ENCODE results near the gene LAMTOR2.
"Not testable (repeated sequence)": the region's sequence is repeated elsewhere in the genome, so short reads cannot be mapped to it uniquely, and the experiment has no call there.

LAMTOR2 gene

DNA sequence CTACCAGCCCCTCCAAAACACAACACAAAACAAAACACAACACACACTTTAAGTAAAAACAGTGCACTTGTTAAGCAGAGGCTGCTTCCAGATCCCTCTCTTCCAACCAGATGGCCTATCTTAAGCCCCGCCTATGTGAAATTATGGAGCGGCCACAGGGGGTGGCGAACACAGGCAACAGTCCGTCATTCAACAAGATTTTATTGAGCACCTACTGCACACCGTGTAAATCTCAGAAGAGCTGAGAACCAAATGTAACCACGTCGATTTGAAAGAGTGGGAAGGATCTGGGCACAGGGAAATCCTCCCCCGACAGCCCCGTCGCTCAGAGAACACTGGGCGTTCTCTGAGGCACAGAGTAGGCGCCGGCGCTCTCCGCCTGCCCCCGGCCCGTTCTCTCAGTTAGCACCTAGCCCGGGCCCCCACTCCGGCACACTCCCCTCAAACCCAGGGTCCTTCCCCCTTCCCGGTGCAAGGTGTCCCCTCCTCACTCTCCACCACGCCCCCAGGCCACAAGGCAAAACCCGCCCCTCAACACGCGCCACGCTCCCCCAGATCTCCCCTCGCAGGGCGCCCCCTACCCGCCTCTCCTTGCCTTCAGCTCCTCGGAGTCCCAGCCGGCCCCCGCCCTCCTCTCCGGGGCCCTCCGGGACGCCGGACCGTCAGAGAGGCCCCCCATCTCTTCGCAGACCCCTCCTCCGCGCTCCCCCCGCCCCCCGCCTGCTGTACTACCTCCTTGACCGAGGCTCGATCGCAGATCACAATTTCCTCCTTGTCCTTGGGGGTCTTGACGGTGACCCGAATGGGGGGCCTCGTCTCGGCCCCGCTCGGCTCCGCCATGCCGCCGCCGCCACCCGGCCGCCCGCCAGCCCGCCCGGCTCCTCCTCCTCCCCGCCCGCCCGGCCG lies 1.5 kb upstream of the LAMTOR2 start:
- DNase-seq = peak; percentile 45 to 53

DNA sequence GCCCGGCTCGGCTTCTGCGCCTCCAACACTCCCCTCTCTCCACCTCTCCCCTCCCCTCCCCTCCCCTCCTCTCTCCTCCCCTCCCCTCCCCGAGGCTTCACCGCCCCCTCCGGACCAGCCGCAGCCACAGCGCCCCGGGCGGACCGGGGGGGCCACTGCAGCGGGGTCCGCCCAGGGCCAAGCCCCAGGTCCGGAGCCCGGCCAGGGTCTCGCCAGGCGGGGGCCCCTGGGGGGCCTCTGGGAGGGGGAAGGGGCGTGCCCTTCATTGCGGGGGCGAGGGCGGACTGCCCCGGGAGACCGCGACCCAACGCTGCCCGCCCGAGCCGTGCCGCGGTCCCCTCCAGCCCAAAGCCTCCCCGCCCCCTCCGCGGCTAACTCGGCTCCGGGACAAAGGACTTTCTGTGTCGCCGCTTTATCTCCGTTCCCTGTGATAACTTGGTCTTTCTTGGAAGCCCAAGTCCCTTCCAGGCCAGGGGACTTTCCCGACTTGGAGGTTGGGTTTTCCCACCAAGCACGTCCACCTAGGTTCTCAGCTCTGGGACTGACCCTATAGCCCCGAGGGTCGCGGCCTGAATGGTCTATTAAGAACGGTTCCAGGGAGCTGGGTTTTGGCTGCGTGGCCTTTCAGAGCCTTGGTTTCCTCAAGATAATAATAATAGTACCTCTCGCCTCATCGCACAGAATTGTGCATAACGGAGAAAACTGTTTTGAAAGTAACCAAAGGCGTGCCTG lies 648 bp upstream of the LAMTOR2 start, which contains the start of gene UBQLN4:
Gene UBQLN4 (minus strand): TSS at position 31 of the 732 bp plus-strand sequence. CDS start 97 bp downstream, outside the sequence.
- peak; percentile 79 to 81 for DNase-seq

- peak in 1 of 2 donors; percentile 51 for DNase-seq
Observed at GRCh38 chr1:156055281-156056048, 883 bp downstream of the LAMTOR2 start.

- DNase-seq = no peak
Observed at GRCh38 chr1:156056326-156056849, 1.8 kb downstream of the LAMTOR2 start.

- no peak for DNase-seq
Observed at GRCh38 chr1:156060937-156061636, 6.5 kb downstream of the LAMTOR2 start, which contains the start of gene RAB25. RAB25 (plus strand) TSS chr1:156061160; CDS start chr1:156061401, 241 bp downstream.

DNA sequence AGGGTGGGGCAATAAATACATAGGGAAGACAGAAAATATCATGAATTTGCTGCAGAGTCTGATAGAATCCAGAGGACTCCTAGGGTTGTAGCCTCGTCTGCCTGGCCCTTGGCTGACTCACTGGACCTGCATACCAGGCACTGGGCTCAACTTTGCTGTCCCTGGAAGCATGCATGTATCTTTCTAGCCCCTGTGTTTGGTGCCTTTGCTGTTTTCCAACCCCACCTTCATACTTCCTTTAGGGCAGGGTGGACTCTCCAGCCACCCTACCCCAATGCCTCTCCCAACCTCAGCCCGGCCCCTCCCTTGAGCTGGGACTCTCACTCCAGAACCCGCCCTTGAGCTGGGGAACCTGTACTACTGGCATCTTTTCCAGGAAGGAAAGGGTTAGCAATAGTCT lies 7.6 kb downstream of the LAMTOR2 start:
- no peak for DNase-seq

GRCh38 chr1:156063997-156064285 lies 9.4 kb downstream of the LAMTOR2 start:
- no peak for DNase-seq

DNA sequence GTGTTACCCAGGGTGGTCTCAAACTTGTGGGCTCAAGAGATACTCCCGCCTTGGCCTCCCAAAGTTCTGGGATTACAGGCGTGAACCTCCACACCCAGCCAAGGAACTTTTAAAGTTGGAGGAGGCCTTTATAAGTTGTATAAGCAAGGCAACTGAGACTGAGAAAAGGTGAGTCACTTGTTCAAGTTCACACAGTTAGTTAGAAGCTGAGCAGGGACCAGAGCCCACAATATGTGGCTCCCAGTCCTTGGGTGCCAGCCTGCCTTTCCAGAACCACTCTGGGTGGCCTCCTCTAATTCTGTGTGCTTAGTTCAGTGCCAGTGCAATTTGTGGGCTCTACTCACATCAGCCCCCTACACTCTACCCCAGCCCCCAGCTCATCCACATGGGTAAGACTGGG lies 10.0 kb downstream of the LAMTOR2 start:
- no peak for DNase-seq

DNA sequence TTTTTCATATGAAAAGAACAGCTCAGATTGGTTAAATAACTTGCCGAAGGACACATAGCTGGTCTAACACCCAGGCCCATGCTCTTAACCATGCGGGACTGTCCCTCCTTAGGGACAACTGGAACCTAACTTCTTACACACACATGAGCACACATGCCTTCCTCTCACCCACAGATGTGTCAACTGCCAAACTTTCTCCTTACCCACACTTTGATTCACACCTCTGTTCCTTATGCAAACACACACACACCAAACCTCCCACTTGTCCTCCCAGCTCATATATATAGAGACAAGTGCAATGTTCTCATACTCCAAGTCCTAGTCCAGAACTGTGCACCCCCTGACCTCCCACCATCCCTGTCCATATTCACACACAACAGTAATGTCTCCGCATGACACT lies 10.6 kb downstream of the LAMTOR2 start:
- no peak for DNase-seq

- no peak for DNase-seq
Observed at GRCh38 chr1:156065871-156066270, 11.3 kb downstream of the LAMTOR2 start.

DNA sequence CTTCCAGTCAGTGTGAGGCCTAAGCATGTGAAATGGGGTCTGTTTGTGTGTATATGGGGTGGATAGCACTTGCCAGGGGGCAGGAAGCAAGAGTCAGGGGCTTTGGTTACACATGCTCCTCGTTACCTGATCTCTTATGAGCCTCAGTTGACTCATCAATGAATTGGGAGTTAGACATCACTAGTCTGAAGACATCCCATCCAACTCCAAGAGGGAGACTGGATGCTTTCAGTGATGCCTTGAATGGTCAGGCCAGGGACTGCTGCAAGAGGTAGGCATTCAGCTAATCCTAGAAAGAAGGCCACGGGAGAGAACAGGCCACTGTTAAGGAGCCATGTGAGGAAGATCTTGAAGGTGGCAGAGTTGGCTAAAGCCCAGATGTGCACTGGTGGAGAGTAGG lies 12.7 kb downstream of the LAMTOR2 start:
- DNase-seq = no peak

- DNase-seq = no peak
Observed at GRCh38 chr1:156069490-156070455, 15.2 kb downstream of the LAMTOR2 start.

GRCh38 chr1:156070548-156070947 lies 16.0 kb downstream of the LAMTOR2 start:
- no peak for DNase-seq

- not testable (repeated sequence) for DNase-seq
Observed at GRCh38 chr1:156071332-156071816, 16.8 kb downstream of the LAMTOR2 start.

GRCh38 chr1:156072251-156072650 lies 17.7 kb downstream of the LAMTOR2 start:
- no peak for DNase-seq

GRCh38 chr1:156073110-156073687 lies 18.6 kb downstream of the LAMTOR2 start:
- no peak for DNase-seq

- DNase-seq = no peak
Observed at GRCh38 chr1:156073740-156074139, 19.2 kb downstream of the LAMTOR2 start.

DNA sequence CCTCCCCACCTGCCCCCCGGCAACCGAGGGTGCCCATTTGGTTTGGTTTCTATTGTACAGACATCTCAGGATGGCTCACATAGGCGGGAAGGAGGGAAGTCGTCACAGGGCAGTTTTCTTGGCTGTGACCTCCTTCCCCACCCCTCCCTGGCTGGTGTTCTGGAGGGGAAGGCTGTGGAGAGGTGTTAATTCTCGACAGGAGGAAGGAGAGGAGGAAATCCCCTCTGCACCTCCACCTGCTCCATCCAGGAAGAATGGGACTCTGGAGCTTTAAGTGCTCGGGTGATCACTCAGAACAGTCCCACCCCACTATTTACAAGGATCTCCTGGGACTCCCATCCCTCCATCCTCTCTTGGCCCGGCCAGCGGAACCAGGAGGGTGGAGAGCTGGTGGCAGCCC lies 20.1 kb downstream of the LAMTOR2 start:
- no peak for DNase-seq

- peak in 1 of 2 donors; percentile 15 for DNase-seq
Observed at GRCh38 chr1:156075162-156075561, 20.6 kb downstream of the LAMTOR2 start.

- no peak for DNase-seq
Observed at GRCh38 chr1:156075775-156076204, 21.2 kb downstream of the LAMTOR2 start.

Data from bone marrow (tissue), 2 donors.